BLaER1 (cell line): Measurements from ENCODE around the gene PDGFD.

Experiments used
- H3K27ac ChIP-seq: shearing (Covaris generic); formaldehyde crosslinking; 2 replicates; pipeline ENCODE4 v1.8.1; 2022
- H3K27me3 ChIP-seq: shearing (Covaris generic); formaldehyde crosslinking; 2 replicates; pipeline ENCODE4 v1.8.1; 2022
- H3K36me3 ChIP-seq: shearing (Covaris generic); formaldehyde crosslinking; 2 replicates; pipeline ENCODE4 v1.8.1; 2022
- H3K4me1 ChIP-seq: shearing (Covaris generic); formaldehyde crosslinking; 2 replicates; pipeline ENCODE4 v1.8.1; 2022
- H3K4me2 ChIP-seq: shearing (Covaris generic); formaldehyde crosslinking; 2 replicates; pipeline ENCODE4 v1.8.1; 2022
- H3K4me3 ChIP-seq: shearing (Covaris generic); formaldehyde crosslinking; 2 replicates; pipeline ENCODE4 v1.8.1; 2022
- H3K9ac ChIP-seq: shearing (Covaris generic); formaldehyde crosslinking; 2 replicates; pipeline ENCODE4 v1.8.1; 2022
- H3K9me3 ChIP-seq: shearing (Covaris generic); formaldehyde crosslinking; 2 replicates; pipeline ENCODE4 v1.8.1; 2022
- H4K20me1 ChIP-seq: shearing (Covaris generic); formaldehyde crosslinking; 2 replicates; pipeline ENCODE4 v1.8.1; 2022
- Cebpa-rat ChIP-seq: shearing (Covaris generic); IDR thresholded peaks from 2 replicates; pipeline ENCODE4 v1.8.1; 2022

PDGFD gene

GRCh38 chr11:104011044-104011443 is 152.9 kb downstream of the PDGFD start:
- H3K36me3 ChIP-seq, result no peaks in the 10 kb centered on the region
- H3K27me3 ChIP-seq, result no peaks in the 10 kb centered on the region
- TF ChIP-seq Cebpa-rat, result no peak
- H3K9me3 ChIP-seq, result no peaks in the 10 kb centered on the region
- no peak overlapping the region for H3K4me2 ChIP-seq
- no peak overlapping the region for H3K27ac ChIP-seq
- H3K4me3 ChIP-seq, result no peak overlapping the region
- H3K4me1 ChIP-seq, result no peaks in the 10 kb centered on the region
- H3K9ac ChIP-seq, result no peak overlapping the region
- H4K20me1 ChIP-seq, result no peaks in the 10 kb centered on the region

DNA sequence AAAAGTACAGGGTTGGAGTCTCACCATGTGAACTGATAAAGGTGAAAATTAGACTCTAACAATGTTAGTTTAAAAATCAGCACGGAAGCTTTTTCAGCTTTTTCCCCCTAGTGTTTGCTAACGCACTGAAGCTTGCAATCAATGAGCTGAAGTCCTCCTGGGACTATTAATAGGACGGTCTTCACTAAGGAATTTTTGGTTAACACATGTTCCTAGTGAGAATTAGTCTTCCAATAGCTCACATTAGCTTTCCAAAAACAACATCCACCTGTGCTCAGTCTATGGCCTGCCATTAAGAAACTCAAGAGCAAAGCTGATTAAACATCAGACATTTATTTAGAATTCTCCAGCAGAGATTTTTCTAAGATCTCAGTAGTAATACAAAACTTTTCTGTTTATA is 154.2 kb downstream of the PDGFD start:
- Histone ChIP-seq H3K9ac (no peak overlapping the region), H3K4me2 (no peak overlapping the region), H3K9me3 (no peaks in the 10 kb centered on the region), H3K27me3 (no peaks in the 10 kb centered on the region), H3K27ac (no peak overlapping the region), H3K4me1 (no peaks in the 10 kb centered on the region), H3K36me3 (no peaks in the 10 kb centered on the region), H3K4me3 (no peak overlapping the region), H4K20me1 (no peaks in the 10 kb centered on the region)
- TF ChIP-seq Cebpa-rat, result no peak

- no peaks in the 10 kb centered on the region for H4K20me1 ChIP-seq
- H3K4me2 ChIP-seq, result no peak overlapping the region
- no peak for TF ChIP-seq Cebpa-rat
These were observed 158.6 kb downstream of the PDGFD start for GRCh38 chr11:104005234-104005855.

DNA sequence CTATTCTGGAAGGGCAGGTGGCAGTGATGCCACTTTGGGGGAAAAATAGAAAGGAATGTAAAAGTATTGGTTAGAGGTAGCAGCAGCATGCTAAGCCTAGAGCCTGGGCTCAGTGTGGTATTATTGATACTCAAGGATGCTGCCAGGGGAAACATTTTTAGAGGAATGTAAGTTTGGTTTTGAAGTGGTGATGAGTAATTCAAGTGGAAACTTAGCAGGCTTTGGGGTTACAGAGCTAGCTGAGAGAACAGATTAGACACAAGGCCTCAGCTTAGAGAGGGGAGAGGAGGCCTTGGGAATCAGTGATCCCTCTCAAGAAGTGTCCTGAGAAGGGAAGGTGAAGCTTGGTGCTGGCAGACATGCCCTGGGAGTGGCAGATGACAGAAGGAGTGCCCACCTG is 160.5 kb downstream of the PDGFD start:
- Histone ChIP-seq H3K4me3 (no peak overlapping the region), H3K4me2 (no peak overlapping the region), H3K27ac (no peak overlapping the region), H3K9ac (no peak overlapping the region), H4K20me1 (no peaks in the 10 kb centered on the region), H3K27me3 (no peaks in the 10 kb centered on the region), H3K4me1 (no peaks in the 10 kb centered on the region), H3K36me3 (no peaks in the 10 kb centered on the region), H3K9me3 (no peaks in the 10 kb centered on the region)
- TF ChIP-seq Cebpa-rat, result no peak

More at GRCh38 chr11:104005234-104005855, 158.6 kb downstream of the PDGFD start:
- H3K36me3 ChIP-seq, result no peaks in the 10 kb centered on the region
- no peak overlapping the region for H3K27ac ChIP-seq
- H3K4me1 ChIP-seq, result no peaks in the 10 kb centered on the region
- H3K27me3 ChIP-seq, result no peaks in the 10 kb centered on the region
- H3K9ac ChIP-seq, result no peak overlapping the region
- no peak overlapping the region for H3K4me3 ChIP-seq
- H3K9me3 ChIP-seq, result no peaks in the 10 kb centered on the region

DNA sequence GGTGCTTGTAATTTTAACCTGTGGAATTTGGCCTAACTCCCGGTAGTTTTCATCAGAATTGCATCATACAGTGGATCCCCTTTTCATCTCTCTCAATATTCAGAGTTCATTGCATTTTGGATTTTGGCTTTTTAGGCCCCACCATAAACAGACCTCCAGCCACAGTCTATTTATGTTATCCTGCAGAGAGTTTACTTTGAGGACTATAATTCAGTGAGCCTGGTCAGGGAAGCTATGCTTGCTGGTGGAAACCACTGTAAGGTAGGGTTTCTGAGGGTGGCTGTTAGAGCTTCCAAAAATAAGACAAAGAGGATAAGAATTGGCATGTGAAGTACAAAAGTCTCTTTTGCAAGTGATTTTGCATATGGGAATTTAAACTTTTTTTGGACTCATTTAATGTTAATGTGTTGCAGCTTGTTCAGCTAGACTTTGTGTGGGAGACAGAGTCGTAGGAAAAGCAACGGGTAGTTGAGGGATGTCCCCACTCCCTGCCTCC is 162.3 kb downstream of the PDGFD start:
- Histone ChIP-seq H3K4me1 (no peaks in the 10 kb centered on the region), H3K9me3 (no peaks in the 10 kb centered on the region), H4K20me1 (no peaks in the 10 kb centered on the region), H3K4me2 (no peak overlapping the region), H3K4me3 (no peak overlapping the region), H3K36me3 (no peaks in the 10 kb centered on the region), H3K9ac (no peak overlapping the region), H3K27ac (no peak overlapping the region), H3K27me3 (no peaks in the 10 kb centered on the region)
- no peak for TF ChIP-seq Cebpa-rat

DNA sequence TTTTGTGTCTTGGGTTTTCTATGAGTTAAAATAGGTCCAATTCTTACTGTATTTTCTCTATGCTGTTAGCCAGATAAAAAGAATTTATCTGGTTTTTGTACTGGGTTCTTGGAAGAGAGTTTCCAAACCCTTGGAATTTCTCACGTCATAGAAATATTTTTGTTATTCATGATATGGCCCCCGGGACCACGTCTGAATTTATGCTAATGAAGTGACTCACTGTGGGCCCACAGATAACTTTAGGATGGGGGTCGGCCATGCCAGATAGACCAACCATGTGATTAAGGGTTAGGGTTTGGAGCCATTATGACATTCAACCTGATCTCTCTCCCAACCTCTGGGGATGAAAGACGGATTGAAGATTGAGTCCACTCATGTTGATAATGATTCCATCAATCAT is 163.1 kb downstream of the PDGFD start:
- Histone ChIP-seq H4K20me1 (no peaks in the 10 kb centered on the region), H3K4me2 (no peak overlapping the region), H3K4me3 (no peak overlapping the region), H3K9ac (no peak overlapping the region), H3K27ac (no peak overlapping the region), H3K9me3 (no peaks in the 10 kb centered on the region), H3K36me3 (no peaks in the 10 kb centered on the region), H3K4me1 (no peaks in the 10 kb centered on the region), H3K27me3 (no peaks in the 10 kb centered on the region)
- TF ChIP-seq Cebpa-rat, result no peak

GRCh38 chr11:103998826-103999508 is 165.0 kb downstream of the PDGFD start:
- Histone ChIP-seq H3K27me3 (no peaks in the 10 kb centered on the region), H4K20me1 (no peaks in the 10 kb centered on the region), H3K4me2 (no peak overlapping the region), H3K4me1 (no peaks in the 10 kb centered on the region), H3K4me3 (no peak overlapping the region), H3K9me3 (no peaks in the 10 kb centered on the region), H3K36me3 (no peaks in the 10 kb centered on the region), H3K9ac (no peak overlapping the region), H3K27ac (no peak overlapping the region)
- no peak for TF ChIP-seq Cebpa-rat

GRCh38 chr11:103997082-103997481 is 166.9 kb downstream of the PDGFD start:
- Histone ChIP-seq H3K4me3 (no peak overlapping the region), H3K27me3 (no peaks in the 10 kb centered on the region), H4K20me1 (no peaks in the 10 kb centered on the region), H3K9me3 (no peaks in the 10 kb centered on the region), H3K4me1 (no peaks in the 10 kb centered on the region), H3K36me3 (no peaks in the 10 kb centered on the region), H3K27ac (no peak overlapping the region), H3K4me2 (no peak overlapping the region), H3K9ac (no peak overlapping the region)
- no peak for TF ChIP-seq Cebpa-rat

GRCh38 chr11:103995896-103996295 is 168.1 kb downstream of the PDGFD start:
- H3K9ac ChIP-seq, result no peak overlapping the region
- no peak overlapping the region for H3K27ac ChIP-seq
- no peak overlapping the region for H3K4me2 ChIP-seq
- H3K4me3 ChIP-seq, result no peak overlapping the region
- no peaks in the 10 kb centered on the region for H3K9me3 ChIP-seq
- no peak for TF ChIP-seq Cebpa-rat
- no peaks in the 10 kb centered on the region for H4K20me1 ChIP-seq
- no peaks in the 10 kb centered on the region for H3K36me3 ChIP-seq
- H3K27me3 ChIP-seq, result no peaks in the 10 kb centered on the region
- H3K4me1 ChIP-seq, result no peaks in the 10 kb centered on the region

DNA sequence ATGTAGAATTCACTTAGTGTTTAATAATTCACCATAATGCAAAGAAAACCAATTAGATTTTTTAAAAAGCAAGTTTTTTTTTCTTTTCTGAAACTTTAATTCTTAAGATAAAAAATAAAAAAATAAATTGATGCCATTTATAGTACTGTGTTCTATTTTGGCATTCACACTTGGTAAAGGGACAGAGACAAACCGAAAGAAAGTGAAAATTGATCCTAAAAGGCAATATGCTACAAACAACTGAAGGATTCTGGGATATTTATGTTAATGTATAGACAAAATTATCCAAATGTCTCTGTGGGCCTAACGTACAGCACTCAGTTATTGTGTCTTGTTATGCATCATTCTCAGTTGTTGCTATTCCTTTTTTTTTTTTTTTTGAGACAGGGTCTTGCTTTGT is 169.4 kb downstream of the PDGFD start:
- H3K27ac ChIP-seq, result no peak overlapping the region

More for the DNA sequence above, 169.4 kb downstream of the PDGFD start:
- Histone ChIP-seq H3K9me3 (no peaks in the 10 kb centered on the region), H3K36me3 (no peaks in the 10 kb centered on the region), H3K4me3 (no peak overlapping the region), H3K9ac (no peak overlapping the region), H3K27me3 (no peaks in the 10 kb centered on the region), H4K20me1 (no peaks in the 10 kb centered on the region), H3K4me2 (no peak overlapping the region), H3K4me1 (no peaks in the 10 kb centered on the region)
- TF ChIP-seq Cebpa-rat, result no peak
